Ramos (cell line): ENCODE results near the gene FSIP1.

Source experiments
- in situ Hi-C: fragments of 300-500 bp; cut with MboI; formaldehyde crosslinking; loops from one replicate; pipeline ENCODE4 v1.14.3; 2022; ENCODE audit warnings: low sequenced_read_pairs; ENCODE audit not compliant: unreplicated experiment

FSIP1 gene

DNA sequence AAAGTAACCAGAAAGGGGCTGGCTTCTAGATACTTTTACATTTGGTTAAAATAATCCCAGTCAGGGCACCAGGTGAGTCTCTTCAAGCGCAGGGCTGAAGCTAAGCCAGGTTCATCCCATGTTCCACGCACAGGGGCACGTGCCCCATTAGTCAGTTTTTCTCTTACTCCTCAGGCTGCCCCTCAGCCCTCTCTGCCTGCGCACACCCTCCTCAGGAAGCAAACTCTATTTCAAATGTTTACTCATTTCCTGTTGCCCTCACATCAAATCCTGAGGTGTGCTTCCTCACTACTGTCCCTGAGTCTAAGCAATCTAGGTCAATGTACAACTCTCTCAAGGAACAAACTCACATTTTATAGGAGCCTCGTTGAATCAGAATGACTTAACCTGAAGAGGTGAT lies 153.3 kb downstream of the FSIP1 start:
- in situ Hi-C loops, result no loop called here

DNA sequence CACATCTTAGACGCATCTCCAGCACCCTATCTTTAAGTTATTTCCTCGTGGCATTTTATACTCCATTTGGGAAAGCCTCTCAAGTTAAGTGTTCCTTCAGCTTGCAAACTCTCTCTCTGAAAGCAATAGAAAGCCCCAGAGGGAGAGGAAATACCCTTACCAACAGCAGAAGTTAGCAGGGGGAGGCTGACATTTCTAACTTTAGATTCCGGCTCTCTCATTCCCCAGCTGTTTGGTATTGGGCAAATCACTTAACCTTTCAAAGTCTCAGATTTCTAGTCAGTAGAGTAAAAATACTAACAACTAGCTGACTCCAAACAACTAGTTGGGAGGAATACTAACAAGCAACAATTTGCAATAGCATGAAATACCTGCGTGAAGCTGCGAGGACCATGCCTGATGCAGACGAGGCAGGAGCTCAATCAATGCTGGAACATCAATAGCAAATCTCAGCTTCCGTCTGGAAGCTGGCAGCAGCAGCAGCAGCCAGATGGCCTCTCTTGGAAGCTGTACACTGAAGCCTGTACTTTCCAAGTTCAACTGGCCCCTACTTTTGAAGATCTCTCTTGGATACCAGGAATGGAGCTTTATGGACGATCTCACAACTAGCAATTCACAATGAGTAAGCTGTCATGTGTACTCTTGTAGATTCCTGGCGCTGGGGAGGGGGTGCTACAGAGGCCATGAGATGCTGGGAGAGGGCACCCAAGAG lies 153.9 kb downstream of the FSIP1 start:
- in situ Hi-C loops, result no loop called here

DNA sequence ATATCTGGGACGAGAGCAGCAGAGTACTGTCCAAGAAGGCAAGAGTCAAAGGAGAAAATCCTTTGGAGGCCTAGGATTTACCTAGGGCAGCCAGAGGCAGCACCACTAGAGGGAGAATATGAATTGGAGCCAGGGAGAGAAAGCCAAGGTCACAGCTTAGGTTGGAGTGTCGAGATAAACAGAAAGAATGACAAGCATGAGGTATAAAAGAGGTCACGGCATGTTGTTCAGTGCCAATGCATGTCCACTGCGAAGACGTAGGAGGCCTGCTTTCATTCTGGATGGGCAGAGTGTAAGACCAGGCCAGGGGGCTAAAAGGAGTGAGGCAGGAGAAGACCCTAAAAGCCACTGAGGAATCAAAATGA lies 154.5 kb downstream of the FSIP1 start:
- in situ Hi-C loops, result no loop called here

DNA sequence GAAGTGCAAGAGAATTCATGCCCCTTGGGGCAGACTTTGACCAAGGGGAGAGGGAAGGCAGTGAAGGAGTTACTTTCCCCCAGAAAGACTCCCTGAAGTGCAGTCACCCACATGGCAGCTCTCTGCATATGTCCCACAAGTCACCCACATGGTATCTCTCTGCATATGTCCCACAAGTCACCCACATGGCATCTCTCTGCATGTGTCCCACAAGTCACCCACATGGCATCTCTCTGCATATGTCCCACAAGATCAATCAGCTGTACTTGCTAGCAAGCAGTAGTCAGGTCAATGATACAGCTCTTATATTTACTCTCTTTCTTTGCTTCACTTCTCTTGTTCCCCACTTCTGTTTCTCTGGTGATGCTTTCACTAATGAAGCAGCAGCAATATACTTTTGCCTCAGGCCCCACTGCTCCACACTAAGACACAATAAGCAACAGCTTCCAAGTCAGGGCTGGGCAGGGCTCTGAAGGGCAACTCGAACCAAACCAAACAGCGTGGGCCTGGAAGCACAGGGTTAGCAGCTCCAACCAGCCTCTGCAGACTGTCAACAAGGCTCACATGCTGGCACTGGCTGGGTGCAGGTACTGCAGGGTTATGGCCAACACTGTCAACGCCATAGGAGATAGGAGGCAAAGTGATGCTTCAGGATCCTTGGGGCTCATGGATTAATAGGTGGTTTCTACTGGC lies 155.0 kb downstream of the FSIP1 start:
- in situ Hi-C loops, result no loop called here

- in situ Hi-C loops, result no loop called here
Observed at GRCh38 chr15:39625856-39626255, 156.8 kb downstream of the FSIP1 start.

- in situ Hi-C loops, result no loop called here
Observed at GRCh38 chr15:39625451-39625850, 157.2 kb downstream of the FSIP1 start.

- in situ Hi-C loops, result no loop called here
Observed at GRCh38 chr15:39624806-39625205, 157.8 kb downstream of the FSIP1 start.

- in situ Hi-C loops, result no loop called here
Observed at GRCh38 chr15:39623529-39623931, 159.1 kb downstream of the FSIP1 start.

- in situ Hi-C loops, result no loop called here
Observed at GRCh38 chr15:39622660-39623516, 159.8 kb downstream of the FSIP1 start.

DNA sequence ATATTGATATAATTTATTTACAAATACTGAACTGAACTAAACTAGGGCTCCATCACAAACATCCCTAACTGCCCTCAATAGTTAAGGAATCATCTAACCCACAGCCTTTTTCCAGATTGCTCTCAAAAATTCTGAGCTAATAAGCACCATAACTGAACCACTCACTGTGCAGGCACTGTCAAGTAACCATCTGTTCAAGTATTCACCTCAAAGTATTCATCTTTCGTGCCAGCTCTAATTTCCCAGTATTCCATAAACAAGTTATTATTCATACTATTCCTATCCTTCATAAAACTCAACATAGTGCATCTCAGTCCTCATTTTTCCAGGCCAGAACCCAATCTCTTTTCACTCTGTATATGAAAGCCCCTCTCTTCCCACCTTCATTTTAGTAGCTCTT lies 160.7 kb downstream of the FSIP1 start:
- in situ Hi-C loops, result no loop called here

DNA sequence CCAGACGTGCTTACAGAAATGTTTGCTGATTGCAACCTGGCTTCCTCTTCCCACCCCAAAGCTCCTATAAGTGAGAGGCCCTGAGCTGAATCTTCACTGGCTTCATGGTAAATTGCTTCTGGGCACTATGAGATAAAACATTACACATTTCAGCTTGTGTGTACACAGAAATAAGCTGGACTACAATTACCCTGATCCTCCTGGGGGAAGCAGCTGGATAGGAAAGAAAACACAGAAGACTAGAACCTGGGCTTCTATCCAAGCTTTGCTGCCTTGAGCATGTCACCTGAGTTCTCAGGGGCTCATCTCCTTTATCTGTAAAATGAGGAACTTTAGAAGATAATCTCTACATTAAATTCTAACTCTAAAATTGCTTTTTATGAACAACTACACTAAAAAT lies 161.4 kb downstream of the FSIP1 start:
- in situ Hi-C loops, result no loop called here

DNA sequence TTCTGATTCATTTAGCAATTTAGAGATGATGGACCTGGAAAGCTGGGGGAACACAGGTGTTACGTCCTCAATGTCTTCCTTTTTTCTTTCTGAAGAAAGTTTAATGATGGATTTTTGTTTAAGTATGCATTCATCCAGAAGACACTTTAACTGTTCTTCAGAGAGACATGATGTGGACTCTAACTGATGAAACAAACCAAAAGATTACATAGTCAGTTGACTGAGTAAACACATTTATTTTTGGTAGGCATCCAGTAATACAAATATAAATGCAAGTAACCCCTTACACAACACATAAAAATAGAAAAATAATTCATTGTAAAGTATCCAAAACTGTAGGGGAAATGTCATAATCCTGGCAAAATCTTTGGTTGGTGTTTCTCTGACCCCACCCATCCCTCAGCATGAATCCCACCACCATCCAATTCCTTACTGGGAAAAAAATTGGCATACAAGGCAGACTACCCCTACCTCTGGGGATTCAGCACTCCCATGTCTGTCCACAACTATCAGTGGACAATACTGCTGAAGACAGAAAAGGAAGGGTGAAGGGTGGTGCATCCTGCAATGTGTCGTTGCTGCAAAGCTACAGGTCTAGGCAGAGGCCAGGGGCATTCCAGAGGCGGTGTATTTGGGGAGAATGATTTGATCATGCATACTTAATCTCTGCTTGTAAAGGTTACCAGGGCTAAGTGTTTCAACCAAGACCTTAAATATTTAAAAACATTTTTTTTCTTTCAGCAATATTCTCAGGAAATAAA lies 164.4 kb downstream of the FSIP1 start:
- in situ Hi-C loops, result no loop called here

DNA sequence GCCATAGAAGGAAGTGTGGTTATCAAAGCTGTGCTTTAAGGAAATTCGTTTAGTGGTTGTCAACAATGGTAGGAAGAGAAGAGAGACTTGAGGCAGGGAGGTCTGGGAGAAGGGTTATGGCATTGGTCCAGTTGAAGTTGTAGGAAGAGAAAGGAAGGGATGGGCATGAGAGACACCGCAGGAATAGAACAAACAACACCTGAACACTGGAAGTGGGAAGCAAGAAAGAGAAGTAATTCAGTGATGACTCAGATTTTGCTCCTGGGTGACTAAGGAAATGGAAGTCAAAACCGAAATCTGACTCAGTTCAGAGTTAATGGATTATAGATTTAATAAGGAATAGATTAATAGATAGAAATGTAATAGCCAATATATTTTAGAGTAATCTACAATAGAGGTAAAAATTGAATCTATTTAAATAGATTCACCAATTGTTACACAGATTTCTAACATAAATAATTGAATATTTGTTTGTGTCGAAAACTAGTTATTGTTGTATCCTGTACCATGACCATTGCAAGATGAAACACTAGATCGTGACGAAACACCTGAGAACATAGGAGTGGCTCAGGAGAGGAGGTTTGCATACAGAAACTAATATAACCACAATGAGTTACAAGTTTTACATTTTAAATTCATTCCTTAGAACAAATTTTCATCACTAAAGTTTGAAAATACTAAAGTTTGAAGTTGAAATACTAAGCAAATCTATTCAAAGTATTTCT lies 165.7 kb downstream of the FSIP1 start:
- in situ Hi-C loops, result no loop called here

DNA sequence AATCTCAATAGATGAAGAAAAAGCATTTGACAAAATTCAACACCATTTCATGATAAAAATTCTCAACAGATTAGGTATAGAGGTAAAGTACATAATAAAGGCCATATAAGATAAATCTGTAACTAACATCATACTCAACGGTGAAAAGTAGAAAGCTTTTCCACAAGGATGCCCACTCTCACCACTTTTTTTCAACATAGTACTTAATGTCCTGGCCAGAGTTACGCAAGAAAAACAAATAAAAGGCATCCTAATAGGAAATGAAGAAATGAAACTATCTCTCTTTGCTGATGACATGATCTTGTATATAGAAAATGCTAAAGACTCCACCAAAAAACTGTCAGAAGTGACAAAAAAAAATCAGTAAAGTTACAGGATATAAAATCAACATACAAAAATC lies 168.8 kb downstream of the FSIP1 start:
- in situ Hi-C loops, result no loop called here

- in situ Hi-C loops, result no loop called here
Observed at GRCh38 chr15:39613271-39613670, 169.4 kb downstream of the FSIP1 start.

DNA sequence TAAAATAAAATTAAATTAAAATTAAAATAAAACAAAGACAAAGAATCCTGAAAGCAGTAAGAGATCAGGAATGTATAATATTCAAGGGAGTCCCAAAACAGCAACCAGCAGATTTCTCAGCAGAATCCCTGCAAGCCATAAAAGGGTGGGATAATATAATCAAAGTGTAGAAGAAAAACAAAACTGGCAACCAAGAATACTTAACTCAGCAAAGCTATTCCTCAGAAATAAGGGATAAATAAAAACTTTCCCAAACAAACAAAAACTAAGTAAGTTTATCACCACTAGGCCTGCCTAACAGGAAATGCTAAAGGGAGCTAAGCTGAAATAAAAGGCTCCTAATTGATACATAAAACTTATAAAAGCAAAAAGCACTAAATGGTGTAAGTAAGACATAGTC lies 172.0 kb downstream of the FSIP1 start:
- in situ Hi-C loops, result no loop called here

GRCh38 chr15:39609166-39609916 lies 173.3 kb downstream of the FSIP1 start:
- in situ Hi-C loops, result no loop called here

GRCh38 chr15:39608185-39609139 lies 174.2 kb downstream of the FSIP1 start:
- in situ Hi-C loops, result no loop called here
